Right lobe of liver (tissue), 6 donors: ENCODE results near the gene EMC7. TPM values are rescaled to one million over a fixed set of nuclear protein-coding genes. Genes with fewer than 3 reads are reported as not detected.

ENCODE experiments used
- ATAC-seq, 4 donors: fragments of 200-7000 bp; cut with Tn5 transposase; one replicate each; pipeline ENCODE4 v1.9.1; 2020; ENCODE audit warnings: mild to moderate bottlenecking in 4 of 4, moderate library complexity in 4 of 4
- DNase-seq, 3 donors: peaks; one replicate each; pipeline ENCODE4 v3.0.0-alpha.2; 2020
- H3K27ac ChIP-seq, 3 donors: fragments of 200-600 bp; one replicate each; pipeline ENCODE4 v1.8.0; 2022
- H3K27me3 ChIP-seq, 2 donors: fragments of 200-600 bp; one replicate each; pipeline ENCODE4 v1.8.0; 2022
- H3K36me3 ChIP-seq, 4 donors: fragments of 200-600 bp; sonication (generic) in 1 of 4; one replicate each; pipeline versions ENCODE4 v1.5.1 to v1.8.0; 2017 to 2022; ENCODE audit warnings: control low read depth in 1 of 4
- H3K4me1 ChIP-seq, 4 donors: fragments of 200-600 bp; sonication (generic) in 1 of 4; one replicate each; pipeline versions ENCODE4 v1.5.1 to v1.8.0; 2017 to 2022; ENCODE audit warnings: control low read depth in 1 of 4
- H3K4me3 ChIP-seq, 3 donors: fragments of 200-600 bp; one replicate each; pipeline ENCODE4 v1.8.0; 2022
- H3K9me3 ChIP-seq, 4 donors: fragments of 200-600 bp; sonication (generic) in 1 of 4; one replicate each; pipeline versions ENCODE4 v1.5.1 to v1.8.0; 2017 to 2022; ENCODE audit warnings: control low read depth in 1 of 4
- CTCF ChIP-seq, 4 donors: fragments of 200-600 bp in 3 of 4; fragments of 450-650 bp in 1 of 4; IDR thresholded peaks; one replicate each; pipeline versions ENCODE4 v1.5.1 to v1.8.0; 2016 to 2022; ENCODE audit warnings: antibody characterized with exemption in 4 of 4, mild to moderate bottlenecking in 2 of 4
- POLR2A ChIP-seq: fragments of 450-650 bp; IDR thresholded peaks from one replicate; pipeline ENCODE4 v1.6.1; 2017; ENCODE audit warnings: antibody characterized with exemption, mild to moderate bottlenecking
- WGBS: methylation state at CpG from one replicate; pipeline ENCODE4 v1.1.6; 2018; ENCODE audit warnings: low coverage, low lambda C conversion rate; ENCODE audit not compliant: insufficient coverage; ENCODE audit errors: missing lambda C conversion rate; 5-methylcytosine and 5-hydroxymethylcytosine counted together
- intact Hi-C, 2 donors: fragments of 100-400 bp; cut with DNase I; formaldehyde crosslinking; loops; one replicate each; pipeline versions ENCODE4 v1.11.2 to v1.14.1; 2022
- long read RNA-seq: library from polyadenylated mRNA; unstranded; transcript quantifications from one replicate; pipeline ENCODE4 v2.0.0, GENCODE V29; 2019
- total RNA-seq, 6 experiments: library from RNA; depleted of rRNA in 2 of 6; stranded (reverse); fragments of >200 nt in 2 of 6; fragmentation: NEBNext Ultra II Directional in 3 of 6; extraction: Animal tissue kit (Norgen Biotek cat#: 25700) in 3 of 6; gene quantifications; one replicate each; pipeline versions ENCODE4 v1.1.0 to v1.2.4, GENCODE V29; 2016 to 2023
- donor health status: DM: no; HTN: yes; CAD: no.
- donor health status: DM: no; HTN: no; CAD: no.
- donor health status: DM: no; HTN: no; CAD: no.
- donor health status: DM: no; HTN: yes; CAD: no.
- donor health status: DM: no; HTN: yes; CAD: no.

Gene EMC7
- total RNA-seq, result 10 to 100 TPM; 30.4 to 49.4 (median 41.6) TPM
- long read RNA-seq, transcript EMC7-201 (5 exons, 1,155 nt), result major isoform, 25 of 27 reads
- long read RNA-seq, partial matches to known transcripts, result 0 of 27 reads
- long read RNA-seq, other reads (novel, unspliced or antisense), result 2 of 27 reads

GRCh38 chr15:34101366-34102174 lies at the start of gene EMC7, which contains the start of gene PGBD4:
Gene EMC7, minus strand, starts transcription at chr15:34101862. Its CDS starts 23 bp downstream, at chr15:34101839.
Gene PGBD4, plus strand, starts transcription at chr15:34102083. Its CDS starts 449 bp downstream, at chr15:34102532.
- Histone ChIP-seq H3K4me3 (peak within 1 kb of the TSS; percentile 63 to 90 (median 89)), H3K4me1 (peaks cover 0 to 11% (median 0%) of the 10 kb centered on the region in 4 donors), H3K9me3 (no peaks in the 10 kb centered on the region), H3K27me3 (no peaks in the 10 kb centered on the region), H3K27ac (peak within 1 kb of the TSS; percentile 70 to 82 (median 73)), H3K36me3 (no peaks in the 10 kb centered on the region)
- peak; percentile 99 to 100 (median 100) for ATAC-seq
- TF ChIP-seq CTCF (IDR thresholded peaks at IDR 0.05), result peak in 1 of 4 donors; percentile 4
- peak; percentile 90 for TF ChIP-seq POLR2A
- DNase-seq, result peak; percentile 98 to 99 (median 99)
- WGBS, result 0% methylated on average over 24 of the region's 48 CpGs
- intact Hi-C loops, result loop anchor here (10.0 kb wide), 2 partner anchors 103 to 123 kb away; partner anchors contain the start of gene EMC4 (in 1 of the 2)

GRCh38 chr15:34147371-34148140 lies 45.9 kb upstream of the EMC7 start:
- Histone ChIP-seq H3K27ac (no peak overlapping the region), H3K4me1 (peaks cover 0 to 8% (median 0%) of the 10 kb centered on the region in 4 donors), H3K9me3 (no peaks in the 10 kb centered on the region), H3K36me3 (peaks cover 0 to 6% (median 2%) of the 10 kb centered on the region in 4 donors), H3K4me3 (no peak overlapping the region), H3K27me3 (no peaks in the 10 kb centered on the region)
- DNase-seq (no peak), ATAC-seq (peak in 1 of 4 donors; percentile 25)
- 60% methylated on average over 5 of the region's 6 CpGs for WGBS
- intact Hi-C loops, result no loop called here
- TF ChIP-seq POLR2A, result no peak
- TF ChIP-seq CTCF (IDR thresholded peaks at IDR 0.05), result no peak

- Histone ChIP-seq H3K36me3 (no peaks in the 10 kb centered on the region), H3K27me3 (no peaks in the 10 kb centered on the region), H3K4me3 (no peak overlapping the region), H3K9me3 (no peaks in the 10 kb centered on the region), H3K27ac (no peak overlapping the region), H3K4me1 (no peaks in the 10 kb centered on the region)
- TF ChIP-seq POLR2A (no peak), CTCF (IDR thresholded peaks at IDR 0.05) (no peak)
- no peak for DNase-seq
- intact Hi-C loops, result no loop called here
- 85% methylated on average over 1 of the region's 1 CpG for WGBS
- ATAC-seq, result no peak
Observed at GRCh38 chr15:34133511-34133910, 31.8 kb upstream of the EMC7 start.

- Histone ChIP-seq H3K9me3 (no peaks in the 10 kb centered on the region), H3K27me3 (no peaks in the 10 kb centered on the region), H3K27ac (no peak overlapping the region), H3K4me1 (no peaks in the 10 kb centered on the region), H3K36me3 (no peaks in the 10 kb centered on the region), H3K4me3 (no peak overlapping the region)
- no peak for DNase-seq
- TF ChIP-seq POLR2A, result no peak
- no peak for TF ChIP-seq CTCF (IDR thresholded peaks at IDR 0.05)
- WGBS, result 100% methylated on average over 1 of the region's 1 CpG
- ATAC-seq, result no peak
- intact Hi-C loops, result no loop called here
Observed at GRCh38 chr15:34132881-34133280, 31.2 kb upstream of the EMC7 start.
